ENCODE data around the gene ADAT3.

ADAT3 gene

GRCh38 chr19:1905110-1905862, at the start of gene ADAT3, which contains the start of gene SCAMP4:
TSS of gene ADAT3 (plus strand) at chr19:1905399. CDS start at chr19:1912048, 6,649 bp downstream.
TSS of gene SCAMP4 (plus strand) at chr19:1905399. CDS start at chr19:1915020, 9,621 bp downstream.
- peak; percentile 99 for DNase-seq (ENCODE audit: low read depth)

- peak; percentile 30 for DNase-seq (ENCODE audit: low read depth)
These were observed 49.4 kb upstream of the ADAT3 start for GRCh38 chr19:1855828-1856255.

GRCh38 chr19:1856345-1856697, 48.9 kb upstream of the ADAT3 start:
- no peak for DNase-seq (ENCODE audit: low read depth)

GRCh38 chr19:1856698-1857603, 48.2 kb upstream of the ADAT3 start:
- DNase-seq (ENCODE audit: low read depth), result peak; percentile 89

GRCh38 chr19:1857648-1858326, 47.4 kb upstream of the ADAT3 start:
- DNase-seq (ENCODE audit: low read depth), result no peak

- no peak for DNase-seq (ENCODE audit: low read depth)
These were observed 46.7 kb upstream of the ADAT3 start for GRCh38 chr19:1858412-1859081.

GRCh38 chr19:1859331-1859781, 45.8 kb upstream of the ADAT3 start:
- no peak for DNase-seq (ENCODE audit: low read depth)

- peak; percentile 78 for DNase-seq (ENCODE audit: low read depth)
These were observed 45.0 kb upstream of the ADAT3 start for GRCh38 chr19:1860042-1860775.

- DNase-seq (ENCODE audit: low read depth), result no peak
These were observed 44.2 kb upstream of the ADAT3 start for GRCh38 chr19:1860821-1861598.

- peak; percentile 40 for DNase-seq (ENCODE audit: low read depth)
These were observed 43.6 kb upstream of the ADAT3 start for GRCh38 chr19:1861599-1862031.

GRCh38 chr19:1862068-1862423, 43.2 kb upstream of the ADAT3 start:
- no peak for DNase-seq (ENCODE audit: low read depth)

- DNase-seq (ENCODE audit: low read depth), result peak; percentile 35
These were observed 42.5 kb upstream of the ADAT3 start for GRCh38 chr19:1862424-1863327.

- no peak for DNase-seq (ENCODE audit: low read depth)
These were observed 41.9 kb upstream of the ADAT3 start, which contains the start of gene KLF16 for GRCh38 chr19:1863328-1863637. TSS of gene KLF16 (minus strand) at chr19:1863579. CDS start at chr19:1863497, 82 bp downstream.

- peak; percentile 92 for DNase-seq (ENCODE audit: low read depth)
These were observed 41.3 kb upstream of the ADAT3 start for GRCh38 chr19:1863638-1864479.

- DNase-seq (ENCODE audit: low read depth), result peak; percentile 63
These were observed 40.6 kb upstream of the ADAT3 start for GRCh38 chr19:1864480-1865171.

- no peak for DNase-seq (ENCODE audit: low read depth)
These were observed 39.8 kb upstream of the ADAT3 start for GRCh38 chr19:1865172-1866010.
